Glomerular endothelial cell (primary cell): ENCODE results near the gene CCDC59. TPM values are rescaled to one million over a fixed set of nuclear protein-coding genes. Genes with fewer than 3 reads are reported as not detected.
A peak's percentile ranks its signal among the peaks of the same experiment; 100 is the strongest.
"Not testable (repeated sequence)": the region's sequence is repeated elsewhere in the genome, so short reads cannot be mapped to it uniquely, and the experiment has no call there.

ENCODE experiments used
- DNase-seq: peaks from one replicate; pipeline ENCODE4 v3.0.0-alpha.2; 2011; ENCODE audit warnings: low read depth, low spot score; ENCODE audit errors: extremely low read depth
- total RNA-seq: library from RNA; depleted of rRNA; stranded (reverse); fragments of >200 nt; gene quantifications from 2 replicates; pipeline ENCODE4 v1.2.3, GENCODE V29; 2015

CCDC59 gene
- 53.1 and 53.8 TPM in 2 replicates for total RNA-seq

GRCh38 chr12:82358200-82359114 lies at the start of gene CCDC59, which contains the start of gene METTL25:
CCDC59 (minus strand) TSS chr12:82358387; CDS start chr12:82358376, 11 bp downstream.
METTL25 (plus strand) TSS chr12:82358529; CDS start chr12:82358566, 37 bp downstream.
- peak; percentile 94 for DNase-seq

GRCh38 chr12:82407481-82407880 lies 49.3 kb upstream of the CCDC59 start:
- peak; percentile 36 for DNase-seq

GRCh38 chr12:82406651-82407050 lies 48.5 kb upstream of the CCDC59 start:
- DNase-seq, result no peak

- DNase-seq, result no peak
Measured at GRCh38 chr12:82400819-82401218, 42.6 kb upstream of the CCDC59 start.

DNA sequence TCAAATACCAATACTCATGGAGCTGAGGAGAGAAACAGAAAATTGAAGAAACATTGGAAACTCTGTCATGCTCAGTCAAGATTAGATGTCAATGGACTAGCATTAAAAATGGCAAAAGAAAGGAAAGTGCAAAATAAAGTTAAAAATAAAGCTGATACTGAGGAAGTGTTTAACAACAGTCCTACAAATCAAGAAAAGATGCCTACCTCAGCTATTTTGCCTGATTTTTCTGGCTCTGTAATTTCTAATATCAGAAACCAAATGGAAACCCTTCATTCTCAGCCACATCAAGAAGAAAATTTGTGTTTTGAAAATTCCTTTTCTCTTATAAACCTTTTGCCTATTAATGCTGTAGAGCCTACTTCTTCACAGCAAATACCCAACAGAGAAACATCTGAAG lies 40.7 kb upstream of the CCDC59 start:
- no peak for DNase-seq

- no peak for DNase-seq
Measured at GRCh38 chr12:82383930-82384552, 25.9 kb upstream of the CCDC59 start.

DNA sequence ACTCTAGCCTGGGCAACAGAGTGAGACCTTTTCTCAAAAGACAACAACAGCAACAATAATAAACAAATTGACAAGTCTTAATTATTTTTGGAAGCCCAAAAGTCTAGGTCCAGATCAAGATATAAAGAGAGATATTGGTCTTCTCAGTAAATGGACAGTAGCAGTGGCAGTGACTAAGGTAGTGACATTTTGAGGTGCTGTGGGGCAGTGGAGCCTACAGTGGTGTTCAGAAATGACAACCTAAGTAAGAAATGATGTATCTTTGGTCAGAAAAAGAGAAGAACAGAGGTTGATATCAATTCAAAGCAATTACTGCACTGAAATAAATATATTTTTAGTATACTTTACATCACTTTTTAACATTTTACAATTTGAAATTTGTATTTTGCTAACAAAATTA lies 20.8 kb upstream of the CCDC59 start:
- no peak for DNase-seq

DNA sequence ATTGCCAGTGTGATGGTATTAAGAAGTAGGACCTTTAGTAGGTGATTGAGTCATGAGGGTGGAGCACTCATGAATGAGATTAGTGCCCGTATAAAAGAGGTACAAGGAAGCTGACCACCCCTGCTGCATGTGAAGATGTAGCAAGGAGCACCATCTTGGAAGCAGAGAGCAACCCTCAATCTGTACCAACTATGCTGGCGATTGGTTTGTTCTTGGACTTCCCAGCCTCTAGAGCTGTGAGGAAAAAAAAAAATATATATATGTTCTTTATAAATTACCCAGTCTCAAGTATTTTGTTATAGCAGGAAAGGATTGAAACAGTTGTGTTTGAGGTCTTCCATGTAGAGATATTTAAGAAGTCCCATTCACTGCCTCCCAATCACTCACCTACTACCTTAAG lies 17.0 kb upstream of the CCDC59 start:
- DNase-seq, result no peak

GRCh38 chr12:82366197-82366596 lies 8.0 kb upstream of the CCDC59 start:
- no peak for DNase-seq

DNA sequence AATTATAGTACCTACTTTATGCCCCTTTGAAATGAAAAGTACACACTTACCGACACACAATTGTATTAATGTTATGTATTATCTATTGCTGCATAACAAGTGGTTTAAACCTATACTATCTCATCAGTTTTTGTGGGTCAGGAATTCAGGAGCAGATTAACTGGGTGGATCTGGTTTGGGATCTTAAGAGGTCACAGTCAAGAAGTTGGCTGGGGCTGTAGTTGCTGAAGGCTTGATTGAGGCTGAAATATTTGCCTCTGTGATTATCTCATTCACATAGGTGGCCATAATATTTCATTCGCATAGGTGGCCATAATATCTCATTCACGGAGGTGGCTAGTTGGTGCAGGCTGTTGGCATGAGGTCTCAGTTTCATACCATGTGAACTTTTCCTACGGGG lies 5.8 kb upstream of the CCDC59 start:
- no peak for DNase-seq

GRCh38 chr12:82361461-82361915 lies 3.3 kb upstream of the CCDC59 start:
- no peak for DNase-seq

GRCh38 chr12:82360834-82361233 lies 2.6 kb upstream of the CCDC59 start:
- DNase-seq, result not testable (repeated sequence)

DNA sequence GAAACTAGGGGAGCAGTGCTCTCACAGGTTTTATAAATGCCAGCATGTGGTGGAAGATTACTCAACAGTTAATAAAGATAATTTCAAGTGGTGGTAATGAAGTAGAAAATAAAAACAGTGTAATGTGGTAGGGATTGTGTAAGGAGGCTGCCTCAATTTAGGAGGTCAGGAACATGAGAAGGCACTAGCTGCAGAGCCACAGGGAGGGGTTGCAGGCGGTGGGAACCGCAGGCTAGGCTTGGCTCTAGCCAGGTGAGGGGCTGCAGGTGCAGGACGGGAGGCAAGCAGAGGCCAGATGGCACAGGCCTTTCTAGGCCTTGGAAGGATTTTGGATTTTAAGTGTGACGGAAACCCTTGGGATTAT lies 910 bp upstream of the CCDC59 start:
- no peak for DNase-seq

GRCh38 chr12:82357845-82358199 lies 365 bp downstream of the CCDC59 start:
- DNase-seq, result no peak

DNA sequence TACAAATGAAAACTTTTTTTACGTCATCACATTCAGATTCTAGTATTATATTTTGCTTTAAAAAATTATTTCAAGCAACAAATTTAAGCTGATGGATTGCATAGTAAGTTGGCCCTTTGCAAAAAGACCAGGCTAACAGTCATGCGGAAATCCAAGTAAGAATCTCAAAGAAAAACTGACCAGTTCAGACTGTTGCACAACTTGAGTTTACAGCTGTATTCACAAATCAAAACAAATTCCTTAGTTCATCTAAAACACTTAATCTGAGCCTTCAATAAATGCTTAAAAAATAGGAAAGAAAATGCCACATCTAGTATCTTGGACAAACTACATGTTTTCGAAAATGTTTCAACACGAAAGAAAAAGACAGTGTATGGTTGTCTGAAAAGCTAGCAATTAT lies 847 bp downstream of the CCDC59 start:
- DNase-seq, result no peak

DNA sequence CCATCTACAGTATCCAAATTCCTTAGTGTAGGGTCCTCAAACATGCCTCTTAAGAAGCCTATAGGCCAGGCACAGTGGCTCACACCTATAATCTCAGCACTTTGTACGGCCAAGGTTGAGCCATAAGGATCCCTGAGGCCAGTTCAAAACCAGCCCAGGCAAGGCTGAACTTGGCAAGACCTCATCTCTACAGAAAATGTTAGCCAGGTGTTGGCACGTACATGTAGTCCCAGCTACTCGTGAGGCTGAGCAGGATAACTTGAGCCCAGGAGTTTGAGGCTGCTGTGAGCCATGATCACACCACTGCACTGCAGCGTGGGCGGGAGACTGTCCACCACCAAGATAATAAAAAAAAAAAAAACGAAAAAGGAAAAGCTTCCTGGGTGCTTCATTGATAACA lies 6.8 kb downstream of the CCDC59 start:
- DNase-seq, result no peak

GRCh38 chr12:82350161-82350560 lies 8.0 kb downstream of the CCDC59 start:
- no peak for DNase-seq

DNA sequence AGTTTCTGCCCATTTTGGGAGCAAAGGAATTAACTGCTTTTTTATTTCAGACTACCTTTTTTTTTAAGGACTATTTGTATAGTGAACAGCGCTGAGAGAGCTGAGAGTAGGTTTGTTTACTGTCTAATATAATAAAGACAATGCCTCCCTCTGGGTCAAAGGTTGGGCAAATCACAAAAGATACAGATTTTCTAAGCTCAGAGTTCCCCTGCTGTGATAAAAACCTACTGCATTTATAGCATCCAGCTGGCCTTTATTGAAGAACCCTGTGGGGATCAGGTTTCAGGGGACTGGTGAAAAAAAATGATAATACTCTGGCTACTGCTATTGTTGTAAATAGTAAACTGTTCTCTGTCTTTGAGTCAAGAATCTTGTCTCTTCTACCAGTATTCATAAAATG lies 28.7 kb downstream of the CCDC59 start:
- no peak for DNase-seq

DNA sequence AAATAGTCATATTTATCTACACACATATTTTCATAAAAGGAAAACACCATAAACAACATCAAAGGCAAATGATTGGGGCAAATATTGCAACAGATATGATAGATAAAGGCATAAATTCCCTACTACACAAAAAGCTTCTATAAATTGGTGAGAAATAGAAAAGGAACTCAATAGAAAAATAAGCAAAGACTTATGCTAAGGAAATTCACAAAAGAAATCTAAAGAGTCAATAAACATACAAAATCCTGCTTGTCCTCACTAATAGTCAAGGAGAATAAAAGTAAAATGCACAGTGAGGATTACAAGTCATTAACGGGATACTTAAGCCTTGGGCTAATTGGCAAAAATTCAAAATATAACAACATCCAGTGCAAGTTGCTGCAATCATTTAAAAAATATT lies 30.3 kb downstream of the CCDC59 start:
- DNase-seq, result no peak

DNA sequence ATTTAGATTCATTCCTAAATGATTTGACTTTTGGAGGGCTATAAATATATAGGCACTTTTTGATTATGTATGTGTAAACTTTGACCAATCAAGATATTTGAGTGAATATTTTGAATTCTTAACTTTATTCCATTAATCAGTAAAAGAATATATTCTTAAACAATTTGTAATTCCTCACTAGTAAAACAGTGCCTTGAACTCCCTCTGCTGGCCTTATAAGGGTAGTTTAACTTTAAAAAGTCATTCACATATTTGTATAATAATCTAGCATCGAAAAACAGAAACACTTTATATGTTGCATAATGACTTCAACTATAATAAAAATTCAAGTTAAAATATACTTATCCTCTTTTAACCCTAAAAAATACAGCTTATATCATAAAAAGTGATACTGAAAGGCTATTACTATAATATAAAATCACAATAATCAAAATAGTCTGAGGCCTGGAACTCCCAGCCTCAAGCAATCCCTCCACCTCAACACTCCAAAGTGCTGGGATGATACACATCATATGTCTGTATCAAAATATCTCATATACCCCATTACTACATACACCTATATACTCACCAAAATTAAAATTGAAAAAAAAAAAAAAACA lies 31.2 kb downstream of the CCDC59 start:
- no peak for DNase-seq

DNA sequence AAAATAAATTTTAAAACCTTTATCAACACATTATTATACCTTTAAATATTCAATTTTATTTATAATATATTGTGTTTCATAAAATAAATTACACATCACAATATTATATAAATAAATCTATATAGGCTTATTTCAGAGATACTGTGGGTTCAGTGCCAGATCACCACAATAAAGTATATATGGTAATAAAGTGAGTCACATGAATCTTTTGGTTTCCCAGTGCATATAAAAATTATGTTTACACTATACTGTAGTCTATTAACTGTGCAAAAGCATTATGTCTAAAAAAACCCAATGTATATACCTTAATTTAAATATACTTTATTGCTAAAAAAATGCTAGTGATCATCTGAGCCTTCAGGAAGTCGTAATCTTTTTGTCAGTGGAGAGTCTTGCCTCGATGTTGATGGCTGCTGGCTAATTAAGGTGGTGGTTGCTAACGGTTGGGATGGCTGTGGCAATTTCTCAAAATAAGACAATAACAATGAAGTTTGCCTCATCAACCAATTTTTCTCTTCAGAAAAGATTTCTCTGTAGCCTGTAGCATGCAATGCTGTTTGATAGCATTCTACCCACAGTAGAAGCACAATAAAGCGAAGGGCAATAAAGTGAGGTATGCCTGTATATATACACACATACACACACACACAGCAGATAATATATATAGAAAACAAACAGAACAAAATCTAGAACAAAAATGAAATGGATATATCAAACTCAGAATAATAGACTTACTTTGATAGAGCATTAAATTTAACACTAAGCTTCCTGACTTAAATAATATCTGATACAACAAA lies 32.4 kb downstream of the CCDC59 start:
- no peak for DNase-seq
